ACC112 (cell line): ENCODE measurements around the gene CRTC1.

Source experiments
- H2AFZ ChIP-seq: fragments of 200-600 bp; sonication (generic); one replicate; pipeline ENCODE4 v1.6.0; 2017; ENCODE audit warnings: antibody characterized with exemption, low read length; ENCODE audit not compliant: unreplicated experiment
- H3K27ac ChIP-seq: fragments of 200-600 bp; sonication (generic); 2 replicates; pipeline ENCODE4 v1.5.1; 2014; ENCODE audit warnings: low read depth, mild to moderate bottlenecking, antibody characterized with exemption, low read length, moderate library complexity
- H3K27me3 ChIP-seq: fragments of 200-600 bp; sonication (generic); 2 replicates; pipeline ENCODE4 v1.6.1; 2014; ENCODE audit warnings: mild to moderate bottlenecking, antibody characterized with exemption, low read length, moderate library complexity, mixed read lengths; ENCODE audit not compliant: insufficient read depth
- H3K36me3 ChIP-seq: fragments of 200-600 bp; sonication (generic); 2 replicates; pipeline ENCODE4 v1.6.1; 2016; ENCODE audit warnings: mild to moderate bottlenecking, antibody characterized with exemption, low read length, moderate library complexity, mixed read lengths; ENCODE audit not compliant: insufficient read depth
- H3K4me1 ChIP-seq: fragments of 200-600 bp; sonication (generic); one replicate; pipeline ENCODE4 v1.6.1; 2016; ENCODE audit warnings: low read length, mixed read lengths; ENCODE audit not compliant: insufficient read depth, unreplicated experiment, control insufficient read depth
- H3K4me3 ChIP-seq: fragments of 200-600 bp; sonication (generic); 2 replicates; pipeline ENCODE4 v1.5.1; 2014; ENCODE audit warnings: mild to moderate bottlenecking, low read depth, low read length
- H3K79me2 ChIP-seq: fragments of 200-600 bp; sonication (generic); one replicate; pipeline ENCODE4 v1.6.0; 2016; ENCODE audit warnings: low read length; ENCODE audit not compliant: control insufficient read depth, unreplicated experiment, insufficient read depth

Gene CRTC1

GRCh38 chr19:18789422-18789869, 106.0 kb downstream of the CRTC1 start:
- Histone ChIP-seq H2AFZ (no peak overlapping the region), H3K27me3 (peaks cover 43% of the 10 kb centered on the region), H3K36me3 (no peaks in the 10 kb centered on the region), H3K4me3 (no peak overlapping the region), H3K27ac (no peak overlapping the region), H3K79me2 (no peaks in the 10 kb centered on the region), H3K4me1 (no peaks in the 10 kb centered on the region)

GRCh38 chr19:18789883-18790565, 106.5 kb downstream of the CRTC1 start:
- H3K4me3 ChIP-seq = peak overlapping the region; percentile 51

DNA sequence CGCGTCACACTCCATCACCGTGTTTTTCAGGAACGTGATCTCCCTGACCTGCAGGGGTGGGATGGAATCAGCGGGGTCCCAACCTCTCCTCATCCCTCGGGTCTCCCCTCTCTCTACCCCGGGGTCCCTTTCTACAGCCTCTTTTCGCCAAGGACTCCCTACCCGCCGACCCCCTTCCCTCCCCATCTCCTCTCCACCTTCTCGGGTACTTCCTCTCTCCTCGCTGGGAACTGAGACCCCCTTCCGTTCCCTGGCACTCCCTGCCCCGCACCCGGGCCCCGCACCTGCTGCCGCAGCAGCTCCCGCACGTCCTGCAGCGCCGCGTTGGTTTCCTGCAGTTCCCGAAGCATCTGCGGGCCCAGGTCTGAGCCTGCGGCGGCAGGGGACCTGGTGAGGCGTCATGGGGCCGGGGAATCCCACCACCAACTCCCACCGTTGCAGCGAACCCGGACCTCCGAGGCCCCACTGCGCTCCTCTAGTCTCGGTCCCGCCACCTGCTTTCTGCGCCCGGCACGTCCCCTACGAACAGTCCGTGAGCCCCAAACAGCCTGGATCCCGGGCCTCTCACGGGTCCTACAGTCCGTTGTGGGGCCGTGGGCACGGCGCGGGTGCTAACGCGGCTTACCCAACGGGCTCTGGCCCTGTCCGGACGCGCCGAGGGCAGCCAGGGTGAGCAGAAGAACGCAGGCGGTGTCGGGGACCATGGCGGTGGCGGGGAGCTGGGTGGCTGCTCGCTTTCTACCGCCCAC, 107.3 kb downstream of the CRTC1 start, which contains the start of gene COMP:
TSS of gene COMP (minus strand) at position 740 of the 749 bp plus-strand sequence. CDS start at position 704, 36 bp downstream.
- no peaks in the 10 kb centered on the region for H3K4me1 ChIP-seq
- H3K36me3 ChIP-seq = no peaks in the 10 kb centered on the region
- H3K27me3 ChIP-seq = peaks cover 43% of the 10 kb centered on the region
- H2AFZ ChIP-seq = peak within 1 kb of the TSS; percentile 25
- H3K79me2 ChIP-seq = no peaks in the 10 kb centered on the region
- peak within 1 kb of the TSS; percentile 51 for H3K4me3 ChIP-seq
- no peak within 1 kb of the TSS for H3K27ac ChIP-seq

More at GRCh38 chr19:18789883-18790565, 106.5 kb downstream of the CRTC1 start:
- H3K79me2 ChIP-seq = no peaks in the 10 kb centered on the region
- H3K36me3 ChIP-seq = no peaks in the 10 kb centered on the region
- no peak overlapping the region for H3K27ac ChIP-seq
- H3K27me3 ChIP-seq = peaks cover 43% of the 10 kb centered on the region
- H3K4me1 ChIP-seq = no peaks in the 10 kb centered on the region
- peak overlapping the region; percentile 25 for H2AFZ ChIP-seq

GRCh38 chr19:18791315-18791678, 107.8 kb downstream of the CRTC1 start:
- H3K79me2 ChIP-seq = no peaks in the 10 kb centered on the region
- H3K27ac ChIP-seq = no peak overlapping the region
- no peak overlapping the region for H3K4me3 ChIP-seq
- no peaks in the 10 kb centered on the region for H3K4me1 ChIP-seq
- H2AFZ ChIP-seq = no peak overlapping the region
- H3K27me3 ChIP-seq = peaks cover 43% of the 10 kb centered on the region
- no peaks in the 10 kb centered on the region for H3K36me3 ChIP-seq

GRCh38 chr19:18792661-18793060, 109.2 kb downstream of the CRTC1 start:
- Histone ChIP-seq H3K36me3 (no peaks in the 10 kb centered on the region), H3K27ac (no peak overlapping the region), H3K4me3 (no peak overlapping the region), H3K79me2 (no peaks in the 10 kb centered on the region), H2AFZ (no peak overlapping the region), H3K4me1 (no peaks in the 10 kb centered on the region), H3K27me3 (peaks cover 35% of the 10 kb centered on the region)

- H3K79me2 ChIP-seq = no peaks in the 10 kb centered on the region
- no peak overlapping the region for H3K27ac ChIP-seq
- H3K36me3 ChIP-seq = no peaks in the 10 kb centered on the region
- peaks cover 30% of the 10 kb centered on the region for H3K27me3 ChIP-seq
- no peaks in the 10 kb centered on the region for H3K4me1 ChIP-seq
- H3K4me3 ChIP-seq = no peak overlapping the region
- no peak overlapping the region for H2AFZ ChIP-seq
These were observed 109.9 kb downstream of the CRTC1 start for GRCh38 chr19:18793144-18794028.

DNA sequence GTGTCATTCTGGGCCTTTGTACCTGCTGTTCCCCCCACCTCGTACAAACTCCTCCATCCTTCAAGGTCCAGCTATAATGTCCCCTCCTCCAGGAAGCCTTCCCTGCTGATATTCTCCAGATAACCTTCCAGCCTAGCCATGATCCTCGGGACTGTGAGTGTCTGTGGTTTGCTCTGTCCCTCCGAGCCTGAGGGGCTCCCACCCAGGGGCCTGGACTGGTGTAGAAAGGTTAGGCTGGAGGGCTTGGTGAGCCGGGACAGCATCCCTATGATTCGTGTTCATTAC, 110.5 kb downstream of the CRTC1 start:
- Histone ChIP-seq H3K27ac (no peak overlapping the region), H2AFZ (no peak overlapping the region), H3K79me2 (no peaks in the 10 kb centered on the region), H3K27me3 (peaks cover 24% of the 10 kb centered on the region), H3K36me3 (no peaks in the 10 kb centered on the region), H3K4me1 (no peaks in the 10 kb centered on the region), H3K4me3 (no peak overlapping the region)

GRCh38 chr19:18794692-18795091, 111.2 kb downstream of the CRTC1 start:
- no peak overlapping the region for H3K4me3 ChIP-seq
- H3K36me3 ChIP-seq = no peaks in the 10 kb centered on the region
- no peak overlapping the region for H2AFZ ChIP-seq
- no peak overlapping the region for H3K27ac ChIP-seq
- H3K4me1 ChIP-seq = no peaks in the 10 kb centered on the region
- no peaks in the 10 kb centered on the region for H3K79me2 ChIP-seq
- H3K27me3 ChIP-seq = peaks cover 17% of the 10 kb centered on the region

DNA sequence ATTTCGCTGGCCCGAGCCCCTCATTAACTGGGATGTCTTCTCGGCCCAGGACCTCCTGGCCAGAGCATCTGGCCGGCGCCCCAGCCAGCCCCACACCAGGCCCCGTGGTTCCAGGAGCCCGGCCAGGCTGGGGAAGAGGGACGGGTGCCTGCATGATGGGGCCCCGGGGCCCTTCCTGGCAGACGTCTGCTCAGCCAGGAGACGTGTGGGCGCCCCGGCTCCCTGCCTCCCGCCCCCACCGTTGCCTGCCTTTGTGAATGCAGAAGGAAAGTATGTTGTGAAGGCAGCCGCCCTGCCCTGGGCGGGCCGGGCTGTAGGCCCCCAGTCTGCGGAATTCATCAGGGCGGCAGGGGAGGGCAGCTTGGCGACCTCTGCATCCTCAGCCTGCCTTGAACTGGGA, 112.1 kb downstream of the CRTC1 start:
- H3K4me1 ChIP-seq = no peaks in the 10 kb centered on the region
- no peaks in the 10 kb centered on the region for H3K79me2 ChIP-seq
- peaks cover 9% of the 10 kb centered on the region for H3K27me3 ChIP-seq
- H3K4me3 ChIP-seq = no peak overlapping the region
- no peak overlapping the region for H2AFZ ChIP-seq
- H3K27ac ChIP-seq = no peak overlapping the region
- no peaks in the 10 kb centered on the region for H3K36me3 ChIP-seq

- no peak overlapping the region for H3K27ac ChIP-seq
- H2AFZ ChIP-seq = no peak overlapping the region
- H3K4me1 ChIP-seq = no peaks in the 10 kb centered on the region
- H3K79me2 ChIP-seq = no peaks in the 10 kb centered on the region
- H3K36me3 ChIP-seq = no peaks in the 10 kb centered on the region
- H3K27me3 ChIP-seq = peaks cover 2% of the 10 kb centered on the region
- H3K4me3 ChIP-seq = no peak overlapping the region
These were observed 112.8 kb downstream of the CRTC1 start for GRCh38 chr19:18796239-18796638.
